Measurements from ENCODE around the gene TMEM150C. TPM values are rescaled to one million over a fixed set of nuclear protein-coding genes. Genes with fewer than 3 reads are reported as not detected.

Gene TMEM150C
- polyA plus RNA-seq, 1 donor (not counting 4 experiments of a cell fraction or from before 2014, with no cell fraction given): 0.07 TPM

DNA sequence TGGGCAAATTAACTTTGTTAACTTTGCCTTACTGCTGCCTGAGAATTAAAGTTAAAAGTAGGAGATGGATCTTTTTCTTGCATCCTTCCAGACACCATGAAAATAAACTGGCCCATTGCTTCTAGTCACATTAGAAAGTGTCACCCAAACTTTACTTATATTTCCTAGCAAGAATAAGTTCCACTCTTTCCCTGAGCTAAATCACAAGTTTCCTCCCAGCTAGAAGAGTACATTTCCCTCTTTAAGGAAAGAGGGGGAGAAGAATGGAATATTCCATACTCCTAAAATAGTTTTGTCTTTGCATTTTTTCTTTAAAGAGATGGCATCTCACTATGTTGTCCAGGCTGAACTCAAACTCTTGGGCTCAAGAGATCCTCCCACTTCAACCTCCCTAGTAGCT is 53.8 kb downstream of the TMEM150C start:
- Histone ChIP-seq H3K4me2 (ENCODE audit: control insufficient read depth, extremely low read depth, insufficient read depth, low read depth, low read length) (no peak overlapping the region), H4K20me1 (ENCODE audit: control insufficient read depth, extremely low read depth, insufficient read depth, low read length) (no peaks in the 10 kb centered on the region), H3K9me1 (ENCODE audit: control insufficient read depth, extremely low read depth, insufficient read depth, low read length) (no peaks in the 10 kb centered on the region), H3K4me3 (ENCODE audit: control insufficient read depth in 2 of 3, extremely low read depth in 1 of 3, insufficient read depth in 2 of 3, low read depth in 1 of 3, low read length in 3 of 3) (no peak overlapping the region), H3K9me3 (ENCODE audit: control insufficient read depth, low read depth, low read length) (no peaks in the 10 kb centered on the region), H3K36me3 (ENCODE audit: control insufficient read depth in 2 of 2, extremely low read depth in 1 of 2, insufficient read depth in 2 of 2, low read length in 2 of 2) (no peaks in the 10 kb centered on the region), H3K4me1 (ENCODE audit: control insufficient read depth, extremely low read depth, insufficient read depth, low read length) (no peaks in the 10 kb centered on the region), H3K27me3 (ENCODE audit: control insufficient read depth, extremely low read depth, insufficient read depth, low read length) (no peaks in the 10 kb centered on the region), H3K27ac (ENCODE audit: control insufficient read depth, insufficient read depth, low read length) (no peak overlapping the region), H2AFZ (ENCODE audit: control insufficient read depth, low read length) (no peak overlapping the region), H3K79me2 (ENCODE audit: control insufficient read depth, insufficient read depth, low read length) (no peaks in the 10 kb centered on the region), H3K9ac (ENCODE audit: control insufficient read depth, extremely low read depth, insufficient read depth, low read length) (no peak overlapping the region)
- no peak for DNase-seq (ENCODE audit: low read depth, low spot score)
- dilution Hi-C loops (cut with MboI; ENCODE audit: extremely low pct_ligation_motif_present, low sequenced_read_pairs): no loop called here
- TF ChIP-seq, protein P1, sequence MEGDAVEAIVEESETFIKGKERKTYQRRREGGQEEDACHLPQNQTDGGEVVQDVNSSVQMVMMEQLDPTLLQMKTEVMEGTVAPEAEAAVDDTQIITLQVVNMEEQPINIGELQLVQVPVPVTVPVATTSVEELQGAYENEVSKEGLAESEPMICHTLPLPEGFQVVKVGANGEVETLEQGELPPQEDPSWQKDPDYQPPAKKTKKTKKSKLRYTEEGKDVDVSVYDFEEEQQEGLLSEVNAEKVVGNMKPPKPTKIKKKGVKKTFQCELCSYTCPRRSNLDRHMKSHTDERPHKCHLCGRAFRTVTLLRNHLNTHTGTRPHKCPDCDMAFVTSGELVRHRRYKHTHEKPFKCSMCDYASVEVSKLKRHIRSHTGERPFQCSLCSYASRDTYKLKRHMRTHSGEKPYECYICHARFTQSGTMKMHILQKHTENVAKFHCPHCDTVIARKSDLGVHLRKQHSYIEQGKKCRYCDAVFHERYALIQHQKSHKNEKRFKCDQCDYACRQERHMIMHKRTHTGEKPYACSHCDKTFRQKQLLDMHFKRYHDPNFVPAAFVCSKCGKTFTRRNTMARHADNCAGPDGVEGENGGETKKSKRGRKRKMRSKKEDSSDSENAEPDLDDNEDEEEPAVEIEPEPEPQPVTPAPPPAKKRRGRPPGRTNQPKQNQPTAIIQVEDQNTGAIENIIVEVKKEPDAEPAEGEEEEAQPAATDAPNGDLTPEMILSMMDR (optimal IDR thresholded peaks at IDR 0.05 in 1 of 3, IDR thresholded peaks at IDR 0.05 in 1 of 3, conservative IDR thresholded peaks at IDR 0.05 in 1 of 3; ENCODE audit: extremely low read depth in 1 of 3, insufficient read depth in 2 of 3, low read length in 3 of 3): no peak
- no peak for TF ChIP-seq EZH2 (IDR thresholded peaks at IDR 0.05; ENCODE audit: low read length)
- no peak for FAIRE-seq

DNA sequence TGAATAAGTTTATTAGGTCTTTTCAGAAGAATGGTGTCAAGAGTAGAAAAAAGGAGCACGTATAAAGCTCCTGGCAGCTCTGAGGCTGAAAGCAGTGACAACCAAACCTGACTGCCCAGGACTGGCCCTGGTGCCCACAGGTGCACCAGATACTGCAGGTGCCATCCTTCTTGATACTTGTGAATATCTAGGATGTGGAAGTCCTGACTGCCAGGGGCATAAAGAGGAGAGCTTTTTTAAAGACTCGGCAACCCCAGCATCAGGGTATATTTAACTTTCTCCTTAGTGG is 60.7 kb downstream of the TMEM150C start:
- no peaks in the 10 kb centered on the region for H3K9me1 ChIP-seq (ENCODE audit: control insufficient read depth, extremely low read depth, insufficient read depth, low read length)
- no peak overlapping the region for H3K4me3 ChIP-seq (ENCODE audit: control insufficient read depth in 2 of 3, extremely low read depth in 1 of 3, insufficient read depth in 2 of 3, low read depth in 1 of 3, low read length in 3 of 3)
- TF ChIP-seq EZH2 (IDR thresholded peaks at IDR 0.05; ENCODE audit: low read length): no peak
- TF ChIP-seq, protein P1 (optimal IDR thresholded peaks at IDR 0.05 in 1 of 3, IDR thresholded peaks at IDR 0.05 in 1 of 3, conservative IDR thresholded peaks at IDR 0.05 in 1 of 3; ENCODE audit: extremely low read depth in 1 of 3, insufficient read depth in 2 of 3, low read length in 3 of 3): no peak
- H3K9ac ChIP-seq (ENCODE audit: control insufficient read depth, extremely low read depth, insufficient read depth, low read length): no peak overlapping the region
- FAIRE-seq (no peak), DNase-seq (ENCODE audit: low read depth, low spot score) (no peak)
- H4K20me1 ChIP-seq (ENCODE audit: control insufficient read depth, extremely low read depth, insufficient read depth, low read length): no peaks in the 10 kb centered on the region
- H3K4me1 ChIP-seq (ENCODE audit: control insufficient read depth, extremely low read depth, insufficient read depth, low read length): no peaks in the 10 kb centered on the region
- no peak overlapping the region for H3K4me2 ChIP-seq (ENCODE audit: control insufficient read depth, extremely low read depth, insufficient read depth, low read depth, low read length)
- H3K36me3 ChIP-seq (ENCODE audit: control insufficient read depth in 2 of 2, extremely low read depth in 1 of 2, insufficient read depth in 2 of 2, low read length in 2 of 2): no peaks in the 10 kb centered on the region
- no peaks in the 10 kb centered on the region for H3K27me3 ChIP-seq (ENCODE audit: control insufficient read depth, extremely low read depth, insufficient read depth, low read length)
- no peak overlapping the region for H2AFZ ChIP-seq (ENCODE audit: control insufficient read depth, low read length)
- H3K79me2 ChIP-seq (ENCODE audit: control insufficient read depth, insufficient read depth, low read length): no peaks in the 10 kb centered on the region
- H3K27ac ChIP-seq (ENCODE audit: control insufficient read depth, insufficient read depth, low read length): no peak overlapping the region
- dilution Hi-C loops (cut with MboI; ENCODE audit: extremely low pct_ligation_motif_present, low sequenced_read_pairs): no loop called here
- no peaks in the 10 kb centered on the region for H3K9me3 ChIP-seq (ENCODE audit: control insufficient read depth, low read depth, low read length)
